ENCODE measurements around the gene ADAM12.

Gene ADAM12

GRCh38 chr10:126375299-126375698 is 13.0 kb downstream of the ADAM12 start:
- Histone ChIP-seq H3K36me3 (ENCODE audit: control insufficient read depth in 1 of 2, insufficient read depth in 2 of 2, low read length in 2 of 2) (no peaks in the 10 kb centered on the region), H3K4me3 (ENCODE audit: low read depth in 1 of 2, low read length in 2 of 2) (no peak overlapping the region), H3K9me3 (ENCODE audit: control insufficient read depth in 1 of 2, low read length in 2 of 2) (no peaks in the 10 kb centered on the region), H3K4me1 (ENCODE audit: control insufficient read depth in 1 of 2, insufficient read depth in 2 of 2, low read length in 2 of 2) (no peaks in the 10 kb centered on the region), H3K27ac (ENCODE audit: low read depth, low read length) (no peak overlapping the region), H3K9ac (ENCODE audit: low read depth in 1 of 2, low read length in 2 of 2) (no peak overlapping the region), H3K27me3 (ENCODE audit: control insufficient read depth in 1 of 2, insufficient read depth in 2 of 2, low read length in 2 of 2) (no peaks in the 10 kb centered on the region)

GRCh38 chr10:126374435-126374834 is 13.8 kb downstream of the ADAM12 start:
- Histone ChIP-seq H3K27me3 (ENCODE audit: control insufficient read depth in 1 of 2, insufficient read depth in 2 of 2, low read length in 2 of 2) (no peaks in the 10 kb centered on the region), H3K9me3 (ENCODE audit: control insufficient read depth in 1 of 2, low read length in 2 of 2) (no peaks in the 10 kb centered on the region), H3K9ac (ENCODE audit: low read depth in 1 of 2, low read length in 2 of 2) (no peak overlapping the region), H3K4me1 (ENCODE audit: control insufficient read depth in 1 of 2, insufficient read depth in 2 of 2, low read length in 2 of 2) (no peaks in the 10 kb centered on the region), H3K36me3 (ENCODE audit: control insufficient read depth in 1 of 2, insufficient read depth in 2 of 2, low read length in 2 of 2) (no peaks in the 10 kb centered on the region), H3K4me3 (ENCODE audit: low read depth in 1 of 2, low read length in 2 of 2) (no peak overlapping the region), H3K27ac (ENCODE audit: low read depth, low read length) (no peak overlapping the region)

GRCh38 chr10:126373972-126374371 is 14.3 kb downstream of the ADAM12 start:
- no peaks in the 10 kb centered on the region for H3K4me1 ChIP-seq (ENCODE audit: control insufficient read depth in 1 of 2, insufficient read depth in 2 of 2, low read length in 2 of 2)
- no peak overlapping the region for H3K27ac ChIP-seq (ENCODE audit: low read depth, low read length)
- no peak overlapping the region for H3K9ac ChIP-seq (ENCODE audit: low read depth in 1 of 2, low read length in 2 of 2)
- no peaks in the 10 kb centered on the region for H3K9me3 ChIP-seq (ENCODE audit: control insufficient read depth in 1 of 2, low read length in 2 of 2)
- H3K27me3 ChIP-seq (ENCODE audit: control insufficient read depth in 1 of 2, insufficient read depth in 2 of 2, low read length in 2 of 2): no peaks in the 10 kb centered on the region
- no peak overlapping the region for H3K4me3 ChIP-seq (ENCODE audit: low read depth in 1 of 2, low read length in 2 of 2)
- H3K36me3 ChIP-seq (ENCODE audit: control insufficient read depth in 1 of 2, insufficient read depth in 2 of 2, low read length in 2 of 2): no peaks in the 10 kb centered on the region

- Histone ChIP-seq H3K36me3 (ENCODE audit: control insufficient read depth in 1 of 2, insufficient read depth in 2 of 2, low read length in 2 of 2) (no peaks in the 10 kb centered on the region), H3K27ac (ENCODE audit: low read depth, low read length) (no peak overlapping the region), H3K27me3 (ENCODE audit: control insufficient read depth in 1 of 2, insufficient read depth in 2 of 2, low read length in 2 of 2) (no peaks in the 10 kb centered on the region), H3K9ac (ENCODE audit: low read depth in 1 of 2, low read length in 2 of 2) (no peak overlapping the region), H3K4me3 (ENCODE audit: low read depth in 1 of 2, low read length in 2 of 2) (no peak overlapping the region), H3K9me3 (ENCODE audit: control insufficient read depth in 1 of 2, low read length in 2 of 2) (no peaks in the 10 kb centered on the region), H3K4me1 (ENCODE audit: control insufficient read depth in 1 of 2, insufficient read depth in 2 of 2, low read length in 2 of 2) (no peaks in the 10 kb centered on the region)
These were observed 15.1 kb downstream of the ADAM12 start for GRCh38 chr10:126373147-126373546.

GRCh38 chr10:126372396-126372795 is 15.9 kb downstream of the ADAM12 start:
- Histone ChIP-seq H3K9ac (ENCODE audit: low read depth in 1 of 2, low read length in 2 of 2) (no peak overlapping the region), H3K27ac (ENCODE audit: low read depth, low read length) (no peak overlapping the region), H3K27me3 (ENCODE audit: control insufficient read depth in 1 of 2, insufficient read depth in 2 of 2, low read length in 2 of 2) (no peaks in the 10 kb centered on the region), H3K9me3 (ENCODE audit: control insufficient read depth in 1 of 2, low read length in 2 of 2) (no peaks in the 10 kb centered on the region), H3K36me3 (ENCODE audit: control insufficient read depth in 1 of 2, insufficient read depth in 2 of 2, low read length in 2 of 2) (no peaks in the 10 kb centered on the region), H3K4me1 (ENCODE audit: control insufficient read depth in 1 of 2, insufficient read depth in 2 of 2, low read length in 2 of 2) (no peaks in the 10 kb centered on the region), H3K4me3 (ENCODE audit: low read depth in 1 of 2, low read length in 2 of 2) (no peak overlapping the region)

- Histone ChIP-seq H3K27me3 (ENCODE audit: control insufficient read depth in 1 of 2, insufficient read depth in 2 of 2, low read length in 2 of 2) (no peaks in the 10 kb centered on the region), H3K27ac (ENCODE audit: low read depth, low read length) (no peak overlapping the region), H3K36me3 (ENCODE audit: control insufficient read depth in 1 of 2, insufficient read depth in 2 of 2, low read length in 2 of 2) (no peaks in the 10 kb centered on the region), H3K4me1 (ENCODE audit: control insufficient read depth in 1 of 2, insufficient read depth in 2 of 2, low read length in 2 of 2) (no peaks in the 10 kb centered on the region), H3K4me3 (ENCODE audit: low read depth in 1 of 2, low read length in 2 of 2) (no peak overlapping the region), H3K9me3 (ENCODE audit: control insufficient read depth in 1 of 2, low read length in 2 of 2) (no peaks in the 10 kb centered on the region), H3K9ac (ENCODE audit: low read depth in 1 of 2, low read length in 2 of 2) (no peak overlapping the region)
These were observed 19.1 kb downstream of the ADAM12 start for GRCh38 chr10:126369125-126369710.

- no peaks in the 10 kb centered on the region for H3K4me1 ChIP-seq (ENCODE audit: control insufficient read depth in 1 of 2, insufficient read depth in 2 of 2, low read length in 2 of 2)
- no peak overlapping the region for H3K9ac ChIP-seq (ENCODE audit: low read depth in 1 of 2, low read length in 2 of 2)
- no peaks in the 10 kb centered on the region for H3K36me3 ChIP-seq (ENCODE audit: control insufficient read depth in 1 of 2, insufficient read depth in 2 of 2, low read length in 2 of 2)
- H3K27me3 ChIP-seq (ENCODE audit: control insufficient read depth in 1 of 2, insufficient read depth in 2 of 2, low read length in 2 of 2): no peaks in the 10 kb centered on the region
- no peak overlapping the region for H3K27ac ChIP-seq (ENCODE audit: low read depth, low read length)
- H3K4me3 ChIP-seq (ENCODE audit: low read depth in 1 of 2, low read length in 2 of 2): no peak overlapping the region
- peaks cover 4 to 6% of the 10 kb centered on the region in 2 donors for H3K9me3 ChIP-seq (ENCODE audit: control insufficient read depth in 1 of 2, low read length in 2 of 2)
These were observed 31.1 kb downstream of the ADAM12 start for GRCh38 chr10:126357169-126357568.

- Histone ChIP-seq H3K36me3 (ENCODE audit: control insufficient read depth in 1 of 2, insufficient read depth in 2 of 2, low read length in 2 of 2) (no peaks in the 10 kb centered on the region), H3K4me1 (ENCODE audit: control insufficient read depth in 1 of 2, insufficient read depth in 2 of 2, low read length in 2 of 2) (no peaks in the 10 kb centered on the region), H3K4me3 (ENCODE audit: low read depth in 1 of 2, low read length in 2 of 2) (no peak overlapping the region), H3K9me3 (ENCODE audit: control insufficient read depth in 1 of 2, low read length in 2 of 2) (peaks cover 4 to 6% of the 10 kb centered on the region in 2 donors), H3K27ac (ENCODE audit: low read depth, low read length) (no peak overlapping the region), H3K27me3 (ENCODE audit: control insufficient read depth in 1 of 2, insufficient read depth in 2 of 2, low read length in 2 of 2) (no peaks in the 10 kb centered on the region), H3K9ac (ENCODE audit: low read depth in 1 of 2, low read length in 2 of 2) (no peak overlapping the region)
These were observed 34.6 kb downstream of the ADAM12 start for GRCh38 chr10:126353666-126354065.

GRCh38 chr10:126352453-126352852 is 35.8 kb downstream of the ADAM12 start:
- H3K36me3 ChIP-seq (ENCODE audit: control insufficient read depth in 1 of 2, insufficient read depth in 2 of 2, low read length in 2 of 2): no peaks in the 10 kb centered on the region
- no peak overlapping the region for H3K27ac ChIP-seq (ENCODE audit: low read depth, low read length)
- H3K27me3 ChIP-seq (ENCODE audit: control insufficient read depth in 1 of 2, insufficient read depth in 2 of 2, low read length in 2 of 2): no peaks in the 10 kb centered on the region
- no peaks in the 10 kb centered on the region for H3K4me1 ChIP-seq (ENCODE audit: control insufficient read depth in 1 of 2, insufficient read depth in 2 of 2, low read length in 2 of 2)
- H3K9me3 ChIP-seq (ENCODE audit: control insufficient read depth in 1 of 2, low read length in 2 of 2): peaks cover 4 to 6% of the 10 kb centered on the region in 2 donors
- no peak overlapping the region for H3K4me3 ChIP-seq (ENCODE audit: low read depth in 1 of 2, low read length in 2 of 2)
- no peak overlapping the region for H3K9ac ChIP-seq (ENCODE audit: low read depth in 1 of 2, low read length in 2 of 2)

- peaks cover under 1 to 1% of the 10 kb centered on the region in 2 donors for H3K9me3 ChIP-seq (ENCODE audit: control insufficient read depth in 1 of 2, low read length in 2 of 2)
- H3K4me1 ChIP-seq (ENCODE audit: control insufficient read depth in 1 of 2, insufficient read depth in 2 of 2, low read length in 2 of 2): no peaks in the 10 kb centered on the region
- H3K27me3 ChIP-seq (ENCODE audit: control insufficient read depth in 1 of 2, insufficient read depth in 2 of 2, low read length in 2 of 2): no peaks in the 10 kb centered on the region
- H3K27ac ChIP-seq (ENCODE audit: low read depth, low read length): no peak overlapping the region
- no peak overlapping the region for H3K9ac ChIP-seq (ENCODE audit: low read depth in 1 of 2, low read length in 2 of 2)
- no peaks in the 10 kb centered on the region for H3K36me3 ChIP-seq (ENCODE audit: control insufficient read depth in 1 of 2, insufficient read depth in 2 of 2, low read length in 2 of 2)
- H3K4me3 ChIP-seq (ENCODE audit: low read depth in 1 of 2, low read length in 2 of 2): no peak overlapping the region
These were observed 37.3 kb downstream of the ADAM12 start for GRCh38 chr10:126351021-126351420.
